ENCODE data around the gene TRERF1. TPM values are rescaled to one million over a fixed set of nuclear protein-coding genes. Genes with fewer than 3 reads are reported as not detected.

Gene TRERF1
- total and polyA plus RNA-seq, 12 donors, result 4.7 to 16.6 (median 8.0) TPM

DNA sequence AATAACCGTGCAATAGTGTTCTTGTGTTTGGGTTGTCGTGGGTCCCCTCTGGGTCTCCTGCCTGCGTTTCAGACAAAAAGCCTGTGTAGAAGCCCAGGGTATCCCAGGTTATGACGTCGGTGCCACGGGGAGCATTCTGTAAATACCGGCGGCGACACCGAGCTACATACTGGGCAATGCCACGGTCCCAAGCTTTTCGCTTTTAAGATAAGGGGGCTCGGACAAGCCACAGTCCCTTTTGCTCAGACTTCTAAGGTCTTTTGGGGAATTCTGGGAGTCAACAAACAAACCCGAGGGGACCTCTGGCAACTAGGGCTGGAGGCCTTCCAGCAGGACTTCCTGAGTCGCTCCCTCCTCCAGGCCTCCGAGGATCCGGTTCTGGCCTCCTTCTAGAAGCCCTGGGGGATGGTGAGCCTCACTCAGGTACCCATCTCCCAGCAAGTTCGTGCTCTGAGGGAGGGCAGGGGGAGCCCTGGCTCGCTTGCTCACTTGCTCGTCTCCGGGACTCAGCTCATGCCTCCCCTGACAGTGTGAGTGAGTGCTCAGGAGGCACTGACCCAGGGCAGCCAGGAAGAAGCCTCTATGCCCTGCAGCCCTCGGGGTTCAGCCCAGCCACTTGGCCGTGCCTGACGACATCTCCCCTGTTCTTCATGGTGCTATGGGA lies 171.6 kb downstream of the TRERF1 start:
- Histone ChIP-seq H3K27ac (peak overlapping the region in 2 of 5 donors; percentile 41 to 68), H3K4me1 (replicated peaks in 1 of 2) (peaks cover 8 to 27% of the 10 kb centered on the region in 2 donors), H3K9me3 (replicated peaks in 1 of 3) (no peaks in the 10 kb centered on the region), H3K36me3 (replicated peaks in 1 of 2) (no peaks in the 10 kb centered on the region), H3K27me3 (no peaks in the 10 kb centered on the region), H3K4me3 (no peak overlapping the region)
- peak in 3 of 7 donors; percentile 31 to 53 (median 42) for DNase-seq
- intact Hi-C loops (cut with DNase I), result no loop called here
- no peak for TF ChIP-seq POLR2A (IDR thresholded peaks at IDR 0.05)
- TF ChIP-seq, protein P1, sequence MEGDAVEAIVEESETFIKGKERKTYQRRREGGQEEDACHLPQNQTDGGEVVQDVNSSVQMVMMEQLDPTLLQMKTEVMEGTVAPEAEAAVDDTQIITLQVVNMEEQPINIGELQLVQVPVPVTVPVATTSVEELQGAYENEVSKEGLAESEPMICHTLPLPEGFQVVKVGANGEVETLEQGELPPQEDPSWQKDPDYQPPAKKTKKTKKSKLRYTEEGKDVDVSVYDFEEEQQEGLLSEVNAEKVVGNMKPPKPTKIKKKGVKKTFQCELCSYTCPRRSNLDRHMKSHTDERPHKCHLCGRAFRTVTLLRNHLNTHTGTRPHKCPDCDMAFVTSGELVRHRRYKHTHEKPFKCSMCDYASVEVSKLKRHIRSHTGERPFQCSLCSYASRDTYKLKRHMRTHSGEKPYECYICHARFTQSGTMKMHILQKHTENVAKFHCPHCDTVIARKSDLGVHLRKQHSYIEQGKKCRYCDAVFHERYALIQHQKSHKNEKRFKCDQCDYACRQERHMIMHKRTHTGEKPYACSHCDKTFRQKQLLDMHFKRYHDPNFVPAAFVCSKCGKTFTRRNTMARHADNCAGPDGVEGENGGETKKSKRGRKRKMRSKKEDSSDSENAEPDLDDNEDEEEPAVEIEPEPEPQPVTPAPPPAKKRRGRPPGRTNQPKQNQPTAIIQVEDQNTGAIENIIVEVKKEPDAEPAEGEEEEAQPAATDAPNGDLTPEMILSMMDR (IDR thresholded peaks at IDR 0.05), result no peak
- 67 to 84% (median 68%) methylated on average over 15 to 24 of the region's 24 CpGs for WGBS, 4 donors

DNA sequence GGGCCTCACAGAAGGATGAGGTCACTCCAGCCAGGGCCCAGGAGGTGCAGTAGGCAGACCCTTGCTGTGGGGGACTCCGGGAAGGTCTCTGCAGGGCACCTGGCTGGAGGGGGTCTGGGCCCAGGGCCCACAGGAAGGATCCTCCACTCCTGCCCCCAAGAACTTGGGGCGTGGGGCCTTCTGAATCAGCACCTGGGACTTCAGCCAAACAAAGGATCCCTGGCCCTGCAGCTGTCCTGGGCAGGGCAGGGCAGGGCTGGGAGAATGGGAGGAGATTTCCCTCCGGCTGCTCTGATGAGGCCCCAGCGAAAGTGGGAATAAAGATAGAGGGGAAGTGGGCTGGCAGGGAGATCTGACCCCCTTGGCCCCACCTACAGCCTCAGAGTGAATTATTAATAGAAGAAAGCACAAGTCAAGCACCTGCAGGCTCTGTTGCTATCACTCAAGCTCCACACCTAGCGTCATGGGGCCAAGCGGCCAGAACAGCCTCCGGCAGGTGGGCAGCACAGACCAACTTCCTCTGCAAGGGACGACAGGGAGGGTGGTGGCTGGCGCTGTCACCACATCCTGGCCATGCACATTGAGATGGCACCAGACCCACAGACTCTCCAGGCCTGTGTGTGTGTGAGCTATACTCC lies 172.5 kb downstream of the TRERF1 start:
- Histone ChIP-seq H3K36me3 (replicated peaks in 1 of 2) (no peaks in the 10 kb centered on the region), H3K9me3 (replicated peaks in 1 of 3) (no peaks in the 10 kb centered on the region), H3K4me3 (no peak overlapping the region), H3K4me1 (replicated peaks in 1 of 2) (peaks cover 8 to 27% of the 10 kb centered on the region in 2 donors), H3K27ac (peak overlapping the region in 2 of 5 donors; percentile 41 to 68), H3K27me3 (no peaks in the 10 kb centered on the region)
- WGBS, 4 donors, result 44 to 55% (median 51%) methylated on average over 6 to 9 of the region's 9 CpGs
- peak in 6 of 7 donors; percentile 49 to 69 (median 66) for DNase-seq
- no peak for TF ChIP-seq POLR2A (IDR thresholded peaks at IDR 0.05)
- TF ChIP-seq, protein P1 (IDR thresholded peaks at IDR 0.05), result no peak
- intact Hi-C loops (cut with DNase I), result no loop called here

DNA sequence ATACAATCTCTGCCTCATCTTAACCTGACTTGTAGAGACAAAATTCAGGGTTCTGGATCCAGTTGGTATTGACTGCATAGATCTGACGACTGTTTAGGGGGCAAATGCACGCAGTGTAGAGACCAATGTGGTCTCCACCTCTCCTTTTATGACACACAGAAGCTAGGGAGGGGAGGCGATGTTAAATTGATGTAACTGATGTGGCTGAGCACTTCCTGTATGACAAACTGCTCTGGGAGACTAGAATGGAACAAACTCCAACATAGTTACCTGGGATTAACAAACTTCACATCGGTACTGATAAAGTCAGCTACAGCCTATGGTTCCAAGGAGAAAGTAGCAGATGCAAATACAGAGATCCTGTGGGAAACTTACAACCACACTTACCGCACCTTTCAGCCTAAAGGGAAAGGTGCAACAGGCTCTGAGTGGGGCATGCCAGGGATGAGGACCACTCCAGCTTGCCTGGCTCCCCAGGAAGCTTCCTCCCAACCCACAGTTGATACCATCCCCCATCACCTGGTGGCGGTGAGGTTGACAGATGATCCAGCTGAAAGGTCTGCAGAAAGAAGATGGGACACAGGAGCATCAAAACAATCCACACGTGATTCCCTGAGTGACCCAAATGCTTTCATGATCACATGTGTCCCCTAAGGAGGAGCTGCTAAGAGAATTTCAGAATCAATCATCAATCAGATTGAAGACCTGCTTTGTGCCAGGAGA lies 173.4 kb downstream of the TRERF1 start:
- H3K36me3 ChIP-seq (replicated peaks in 1 of 2), result no peaks in the 10 kb centered on the region
- intact Hi-C loops (cut with DNase I), result no loop called here
- H3K27me3 ChIP-seq, result no peaks in the 10 kb centered on the region
- peak overlapping the region in 2 of 5 donors; percentile 41 to 68 for H3K27ac ChIP-seq
- 82 to 91% (median 88%) methylated on average over 5 to 7 of the region's 7 CpGs for WGBS, 4 donors
- H3K9me3 ChIP-seq (replicated peaks in 1 of 3), result no peaks in the 10 kb centered on the region
- TF ChIP-seq, protein P1 (IDR thresholded peaks at IDR 0.05), result no peak
- no peak for TF ChIP-seq POLR2A (IDR thresholded peaks at IDR 0.05)
- peaks cover 8 to 27% of the 10 kb centered on the region in 2 donors for H3K4me1 ChIP-seq (replicated peaks in 1 of 2)
- DNase-seq, result peak in 1 of 7 donors; percentile 23
- H3K4me3 ChIP-seq, result no peak overlapping the region
